Transverse colon (tissue), 4 donors: Measurements from ENCODE around the gene HOXB9. TPM values are rescaled to one million over a fixed set of nuclear protein-coding genes. Genes with fewer than 3 reads are reported as not detected.

Source experiments
- DNase-seq: peaks from one replicate; pipeline ENCODE4 v3.0.0-alpha.2; 2019
- H3K27ac ChIP-seq, 4 donors: fragments of 200-600 bp; sonication (generic); 2 replicates each; pipeline ENCODE4 v1.5.1; 2016 to 2018; ENCODE audit warnings: inconsistent platforms in 4 of 4
- H3K27me3 ChIP-seq: fragments of 200-600 bp; sonication (generic); 2 replicates; pipeline ENCODE4 v1.5.1; 2017; ENCODE audit warnings: inconsistent platforms
- H3K36me3 ChIP-seq, 4 donors: fragments of 200-600 bp; sonication (generic); 2 replicates each; pipeline ENCODE4 v1.5.1; 2017 to 2019; ENCODE audit warnings: inconsistent platforms in 4 of 4
- H3K4me1 ChIP-seq, 4 donors: fragments of 200-600 bp; sonication (generic); 2 replicates each; pipeline ENCODE4 v1.5.1; 2017 to 2020; ENCODE audit warnings: inconsistent platforms in 4 of 4
- H3K4me3 ChIP-seq, 4 donors: fragments of 200-600 bp; sonication (generic); 1 replicate in 1 of 4; 2 replicates in 3 of 4; pipeline versions ENCODE4 v1.5.1 to v1.6.1; 2017 to 2019; ENCODE audit warnings: inconsistent platforms in 4 of 4
- H3K9me3 ChIP-seq, 2 donors: fragments of 200-600 bp; sonication (generic); 2 replicates each; pipeline ENCODE4 v1.5.1; 2017 to 2019; ENCODE audit warnings: inconsistent platforms in 2 of 2
- CTCF ChIP-seq, 5 experiments: fragments of 200-600 bp in 3 of 5; fragments of 450-650 bp in 2 of 5; sonication (generic) in 3 of 5; IDR thresholded peaks; 1 replicate in 2 of 5; 2 replicates in 3 of 5; pipeline ENCODE4 v1.5.1; 2016 to 2017; ENCODE audit warnings: antibody characterized with exemption in 5 of 5, inconsistent platforms in 3 of 5, mild to moderate bottlenecking in 2 of 5, moderate library complexity in 1 of 5
- EP300 ChIP-seq: sonication (generic); formaldehyde crosslinking; IDR thresholded peaks from one replicate; pipeline ENCODE4 v1.6.1; 2017; ENCODE audit warnings: antibody characterized with exemption, low read depth
- POLR2A ChIP-seq: fragments of 450-650 bp; IDR thresholded peaks from one replicate; pipeline ENCODE4 v1.6.1; 2016; ENCODE audit warnings: antibody characterized with exemption, mild to moderate bottlenecking, moderate library complexity
- POLR2AphosphoS5 ChIP-seq, 3 donors: sonication (generic); formaldehyde crosslinking; IDR thresholded peaks; one replicate each; pipeline ENCODE4 v1.6.1; 2016; ENCODE audit warnings: antibody characterized with exemption in 3 of 3
- WGBS, 2 donors: methylation state at CpG; one replicate each; pipeline ENCODE4 v1.1.5; 2018; ENCODE audit warnings: low coverage in 1 of 2; 5-methylcytosine and 5-hydroxymethylcytosine counted together
- in situ Hi-C, 4 donors: fragments of 200-750 bp; cut with MboI; loops; one replicate each; pipeline versions ENCODE4 v1.15.0 to v1.15.1; 2017; ENCODE audit warnings: low sequenced_read_pairs in 3 of 4, low pct_ligation_motif_present in 1 of 4, low pct_unique_long_range_greater_than_20kb in 1 of 4
- intact Hi-C: fragments of 100-400 bp; cut with DNase I; formaldehyde crosslinking; loops from one replicate; pipeline ENCODE4 v1.15.1; 2023; ENCODE audit warnings: low total_unique reads
- total RNA-seq, 4 donors: library from RNA; depleted of rRNA; stranded (reverse); fragments of >200 nt; gene quantifications; one replicate each; pipeline ENCODE4 v1.1.0, GENCODE V29; 2016

Gene HOXB9
- 10 to 100 TPM; 19.8 to 54.3 (median 29.4) TPM for total RNA-seq

GRCh38 chr17:48626245-48627117 is at the start of gene HOXB9:
HOXB9 (minus strand) TSS chr17:48626358; CDS start chr17:48626269, 89 bp downstream.
- Histone ChIP-seq H3K36me3 (no peaks in the 10 kb centered on the region), H3K27ac (peak within 1 kb of the TSS; percentile 86 to 93 (median 89)), H3K27me3 (peaks cover 100% of the 10 kb centered on the region), H3K4me1 (peaks cover 12 to 65% (median 56%) of the 10 kb centered on the region in 4 donors), H3K9me3 (no peaks in the 10 kb centered on the region), H3K4me3 (peak within 1 kb of the TSS; percentile 22 to 66 (median 42))
- TF ChIP-seq EP300 (no peak), POLR2A (peak; percentile 43), POLR2AphosphoS5 (IDR thresholded peaks at IDR 0.05) (peak; percentile 23 to 66 (median 63)), CTCF (IDR thresholded peaks at IDR 0.05) (no peak)
- in situ Hi-C loops (no loop called here), intact Hi-C loops (no loop called here)
- 2 to 20% methylated on average over 3 to 43 of the region's 50 CpGs for WGBS, 2 donors
- peak; percentile 80 for DNase-seq

GRCh38 chr17:48672340-48672739 is 46.2 kb upstream of the HOXB9 start:
- intact Hi-C loops (no loop called here), in situ Hi-C loops (loop anchor here in 3 of 4 donors (10.0 to 25.0 kb wide), 2 partner anchors 115 to 212 kb away; no protein-coding TSS in a partner anchor)
- peaks cover 2 to 11% (median 8%) of the 10 kb centered on the region in 4 donors for H3K4me1 ChIP-seq
- 64 to 75% methylated on average over 1 to 2 of the region's 2 CpGs for WGBS, 2 donors
- H3K4me3 ChIP-seq = no peak overlapping the region
- H3K36me3 ChIP-seq = no peaks in the 10 kb centered on the region
- no peaks in the 10 kb centered on the region for H3K9me3 ChIP-seq
- peaks cover 7% of the 10 kb centered on the region for H3K27me3 ChIP-seq
- peak overlapping the region in 1 of 4 donors; percentile 43 for H3K27ac ChIP-seq
- DNase-seq = no peak
- TF ChIP-seq CTCF (IDR thresholded peaks at IDR 0.05) = no peak
- no peak for TF ChIP-seq EP300
- no peak for TF ChIP-seq POLR2AphosphoS5 (IDR thresholded peaks at IDR 0.05)
- TF ChIP-seq POLR2A = no peak

GRCh38 chr17:48671697-48672171 is 45.6 kb upstream of the HOXB9 start:
- peak; percentile 84 to 92 (median 90) for TF ChIP-seq CTCF (IDR thresholded peaks at IDR 0.05)
- no peak for TF ChIP-seq POLR2A
- no peak for TF ChIP-seq POLR2AphosphoS5 (IDR thresholded peaks at IDR 0.05)
- no peak for TF ChIP-seq EP300
- Histone ChIP-seq H3K9me3 (no peaks in the 10 kb centered on the region), H3K27ac (peak overlapping the region in 2 of 4 donors; percentile 36 to 43), H3K4me1 (peaks cover 2 to 11% (median 8%) of the 10 kb centered on the region in 4 donors), H3K36me3 (no peaks in the 10 kb centered on the region), H3K27me3 (peaks cover 11% of the 10 kb centered on the region), H3K4me3 (peak overlapping the region in 1 of 4 donors; percentile 25)
- intact Hi-C loops = no loop called here
- peak; percentile 87 for DNase-seq
- in situ Hi-C loops = loop anchor here in 3 of 4 donors (10.0 to 25.0 kb wide), 2 partner anchors 116 to 213 kb away; no protein-coding TSS in a partner anchor
- 8% methylated on average over 15 of the region's 15 CpGs; no CpG with 5 or more reads in 1 of the 2 donors for WGBS, 2 donors
